HG03039 (cell line): ENCODE measurements around the gene SMAP1.
"Not testable (repeated sequence)": the region's sequence is repeated elsewhere in the genome, so short reads cannot be mapped to it uniquely, and the experiment has no call there.

Experiments used
- ATAC-seq: cut with Tn5 transposase; IDR thresholded peaks from one replicate; pipeline ENCODE4 v1.9.1; 2021; ENCODE audit warnings: mild to moderate bottlenecking, moderate library complexity; ENCODE audit not compliant: unreplicated experiment

SMAP1 gene

DNA sequence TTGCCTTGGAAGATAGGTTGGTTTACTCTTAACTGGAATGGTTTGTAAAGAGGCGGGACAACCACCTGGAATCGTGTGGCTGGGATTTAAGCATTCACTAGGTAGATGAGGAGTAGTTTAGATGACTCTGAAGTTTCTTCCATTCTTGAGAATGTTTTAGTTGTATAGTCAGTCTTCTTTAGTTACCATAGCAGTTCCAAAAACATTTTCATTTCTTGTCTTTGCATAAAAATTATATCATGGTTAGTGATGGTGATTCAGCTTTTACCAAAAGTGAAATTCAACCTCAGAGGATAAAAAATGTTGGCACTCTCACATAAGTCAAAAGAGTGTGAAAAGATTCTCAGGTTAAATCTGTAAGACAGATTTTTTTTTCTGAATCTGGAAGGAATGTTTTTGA is 70.3 kb downstream of the SMAP1 start:
- no peak for ATAC-seq

- ATAC-seq = no peak
Observed at GRCh38 chr6:70739534-70739933, 71.9 kb downstream of the SMAP1 start.

DNA sequence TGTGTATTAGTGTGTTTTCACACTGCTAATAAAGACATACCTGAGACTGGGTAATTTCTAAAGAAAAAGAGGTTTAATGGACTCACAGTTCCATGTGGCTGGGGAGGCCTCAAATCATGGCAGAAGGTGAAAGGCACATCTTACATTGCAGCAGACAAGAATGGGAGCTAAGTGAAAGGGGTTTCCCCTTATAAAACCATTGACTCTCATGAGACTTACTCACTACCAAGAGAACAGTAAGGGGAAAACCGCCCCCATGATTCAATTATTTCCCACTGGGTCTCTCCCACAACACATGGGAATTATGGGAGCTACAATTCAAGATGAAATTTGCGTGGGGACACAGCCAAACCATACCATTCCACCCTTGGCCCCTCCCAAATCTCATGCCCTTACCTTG is 73.1 kb downstream of the SMAP1 start:
- ATAC-seq = not testable (repeated sequence)

- ATAC-seq = not testable (repeated sequence)
Observed at GRCh38 chr6:70742462-70742861, 74.8 kb downstream of the SMAP1 start.

GRCh38 chr6:70753870-70754380 is 86.2 kb downstream of the SMAP1 start:
- ATAC-seq = no peak

- ATAC-seq = no peak
Observed at GRCh38 chr6:70758883-70759282, 91.2 kb downstream of the SMAP1 start.

DNA sequence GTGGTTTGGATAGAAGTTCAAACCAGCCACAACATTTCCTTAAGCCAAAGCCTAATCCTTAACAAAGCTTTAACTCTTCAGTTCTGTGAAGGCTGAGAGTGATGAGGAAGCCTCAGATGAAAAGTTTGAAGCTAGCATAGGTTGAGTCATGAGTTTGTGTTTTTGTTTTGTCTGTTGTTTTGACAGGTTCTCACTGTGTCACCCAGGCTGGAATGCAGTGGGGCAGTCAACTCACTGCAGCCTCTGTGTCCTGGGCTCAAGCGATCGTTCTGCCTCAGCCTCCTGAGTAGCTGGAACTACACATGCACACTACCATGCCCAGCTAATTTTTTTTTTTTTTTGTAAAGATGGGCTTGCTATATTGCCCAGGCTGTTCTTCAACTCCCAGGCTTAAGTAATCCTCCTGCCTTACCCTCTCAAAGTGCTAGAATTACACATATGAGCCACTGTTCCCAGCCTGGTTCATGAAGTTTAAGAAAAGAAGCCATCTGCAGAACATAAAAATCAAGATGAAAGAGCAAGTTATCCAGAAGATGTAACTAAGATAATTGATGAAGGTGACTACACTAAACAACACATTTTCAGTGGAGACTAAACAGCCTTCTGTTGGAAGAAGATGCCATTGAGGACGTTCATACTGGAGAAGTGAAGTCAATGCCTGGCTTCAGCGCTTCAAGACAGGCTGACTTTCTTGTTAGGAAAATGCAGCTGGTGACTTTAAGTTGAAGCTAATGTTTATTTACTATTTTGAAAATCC is 96.2 kb downstream of the SMAP1 start:
- no peak for ATAC-seq

GRCh38 chr6:70764706-70765105 is 97.0 kb downstream of the SMAP1 start:
- ATAC-seq = no peak

- ATAC-seq = not testable (repeated sequence)
Observed at GRCh38 chr6:70771351-70771750, 103.7 kb downstream of the SMAP1 start.

DNA sequence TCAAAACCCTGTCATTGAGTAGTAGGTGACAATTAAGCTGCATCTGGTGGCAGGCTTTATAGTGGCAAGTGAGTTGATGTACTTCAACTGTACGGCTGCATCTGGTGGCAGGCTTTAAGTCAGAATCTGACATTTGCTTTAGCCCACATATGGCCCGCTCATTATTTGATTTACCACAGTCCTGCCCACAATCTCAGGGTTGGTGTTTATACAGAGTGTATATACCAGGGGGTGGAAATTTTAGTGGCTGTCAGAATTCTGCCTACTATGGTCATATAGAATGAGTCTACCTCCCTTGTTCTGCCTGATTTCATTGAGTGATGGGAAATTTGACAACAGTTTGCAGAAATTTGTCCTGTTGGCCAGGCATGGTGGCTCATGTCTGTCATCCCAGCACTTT is 112.3 kb downstream of the SMAP1 start:
- ATAC-seq = no peak

GRCh38 chr6:70790483-70791224 is 123.0 kb downstream of the SMAP1 start:
- no peak for ATAC-seq

DNA sequence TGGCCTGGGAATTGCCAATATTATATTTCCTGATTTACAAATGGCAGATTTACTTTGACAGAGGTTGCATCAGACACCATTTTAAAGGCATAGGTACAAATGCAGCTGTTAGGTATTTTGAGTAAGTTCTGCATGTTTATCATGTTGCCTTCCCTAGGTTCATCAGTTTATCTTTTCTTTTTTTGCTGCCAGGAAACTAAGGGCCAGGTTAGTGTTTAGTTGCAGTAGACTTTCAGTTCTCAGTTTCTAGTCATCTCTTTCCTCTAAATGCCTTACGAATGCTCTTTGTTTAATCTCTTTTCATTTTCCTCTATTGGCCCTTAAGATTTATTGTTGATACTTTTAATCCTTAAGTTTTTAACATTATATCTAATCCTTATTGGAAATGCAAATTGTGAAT is 129.9 kb downstream of the SMAP1 start:
- ATAC-seq = peak; percentile 82

GRCh38 chr6:70806086-70806485 is 138.4 kb downstream of the SMAP1 start:
- ATAC-seq = no peak

DNA sequence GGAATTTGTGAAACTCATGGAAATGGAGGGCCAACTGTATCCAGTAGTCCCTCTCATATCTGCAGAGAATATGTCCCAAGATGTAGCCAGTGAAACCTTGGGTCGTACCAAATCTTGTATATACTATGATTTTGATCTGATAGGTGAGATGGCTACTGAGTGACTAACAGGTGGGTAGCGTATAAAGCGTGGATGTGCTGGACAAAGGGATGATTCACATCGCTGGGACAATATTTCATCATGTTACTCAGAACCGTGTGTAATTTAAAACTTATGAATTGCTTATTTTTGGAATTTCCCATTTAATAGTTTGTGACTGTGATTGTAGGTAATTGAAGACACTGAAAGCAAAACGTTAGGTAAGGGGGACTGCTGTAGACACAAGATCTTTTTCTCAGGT is 144.1 kb downstream of the SMAP1 start:
- no peak for ATAC-seq

- no peak for ATAC-seq
Observed at GRCh38 chr6:70813885-70814284, 146.2 kb downstream of the SMAP1 start.

DNA sequence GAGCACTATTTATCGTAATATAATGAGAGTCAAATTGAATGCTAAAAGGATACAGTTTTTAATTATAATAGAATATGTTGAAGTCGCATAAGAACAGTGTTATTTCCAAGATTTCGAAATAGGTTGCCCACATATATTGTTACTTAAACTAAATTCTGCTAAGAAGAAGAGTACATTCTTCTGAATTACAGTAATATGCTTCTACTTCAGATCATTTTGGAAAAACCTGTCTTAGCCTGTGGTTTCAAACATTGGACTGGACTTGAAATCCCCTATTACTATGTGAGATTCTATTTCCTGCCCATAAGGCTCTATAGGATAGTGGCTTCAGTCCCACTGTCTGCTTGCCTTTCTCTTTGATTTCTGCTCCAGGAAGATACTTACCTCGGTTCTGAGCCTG is 152.0 kb downstream of the SMAP1 start:
- no peak for ATAC-seq

GRCh38 chr6:70820778-70821177 is 153.1 kb downstream of the SMAP1 start:
- no peak for ATAC-seq

DNA sequence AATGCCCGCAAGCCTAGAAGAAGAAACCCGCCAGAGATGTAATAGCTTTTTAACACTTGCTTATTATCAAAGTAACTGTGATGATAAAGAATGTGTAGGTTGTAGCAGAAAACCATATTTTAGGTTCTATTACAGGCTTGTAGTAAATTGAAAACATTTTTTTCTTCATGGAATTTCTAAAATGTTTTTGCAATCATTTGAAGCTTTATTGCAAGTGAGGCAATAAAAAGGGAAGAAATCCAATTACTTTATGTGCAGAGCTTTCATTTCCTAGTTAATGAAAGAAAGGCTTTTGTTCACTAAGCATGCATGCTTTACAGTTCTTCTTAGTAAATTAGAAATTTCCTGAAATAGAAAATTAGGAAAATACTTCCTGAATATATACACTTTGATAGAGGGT is 154.1 kb downstream of the SMAP1 start:
- ATAC-seq = no peak

- ATAC-seq = no peak
Observed at GRCh38 chr6:70823651-70824050, 156.0 kb downstream of the SMAP1 start.

GRCh38 chr6:70831427-70831826 is 163.7 kb downstream of the SMAP1 start:
- no peak for ATAC-seq

DNA sequence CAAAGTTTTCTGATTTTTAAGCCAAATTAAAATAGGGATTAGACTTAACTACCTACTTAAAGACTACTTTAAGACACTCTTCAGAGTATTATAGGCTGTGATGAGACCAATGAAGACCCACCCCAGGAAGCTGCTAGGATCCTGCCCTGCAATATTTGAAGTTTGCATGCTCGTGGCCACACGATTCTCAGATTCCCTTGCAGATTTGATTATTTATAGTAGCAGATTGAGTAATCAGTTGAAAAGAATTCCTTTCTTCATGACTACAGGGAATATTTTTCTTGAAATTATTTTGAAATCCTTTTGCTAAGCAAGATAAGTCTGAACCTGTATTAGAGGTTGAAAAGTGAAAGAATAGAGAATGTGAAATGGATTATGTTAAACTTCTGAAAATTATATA is 166.8 kb downstream of the SMAP1 start:
- ATAC-seq = no peak

DNA sequence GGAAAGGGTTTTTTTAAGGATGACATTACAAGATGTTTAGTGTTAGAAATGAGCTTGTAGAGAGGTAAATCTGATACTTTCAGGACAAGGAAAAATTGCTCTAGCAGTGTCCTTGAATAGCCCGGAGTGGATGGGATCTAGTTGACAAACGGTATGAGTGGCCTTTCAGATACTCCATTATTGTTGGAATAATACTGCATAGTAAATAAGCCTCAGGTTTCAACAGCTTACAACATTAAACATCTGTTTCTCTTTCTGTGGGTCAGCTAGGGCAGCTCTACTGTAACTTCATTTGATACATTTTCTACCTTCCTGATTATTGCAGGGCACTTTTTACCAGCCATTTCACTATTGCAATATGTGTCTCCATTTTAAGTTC is 171.2 kb downstream of the SMAP1 start:
- ATAC-seq = no peak
